Measurements from ENCODE around the gene ANK3. TPM values are rescaled to one million over a fixed set of nuclear protein-coding genes. Genes with fewer than 3 reads are reported as not detected.

ANK3 gene
- total and polyA plus RNA-seq, 2 donors, result 12.1 to 12.6 TPM

DNA sequence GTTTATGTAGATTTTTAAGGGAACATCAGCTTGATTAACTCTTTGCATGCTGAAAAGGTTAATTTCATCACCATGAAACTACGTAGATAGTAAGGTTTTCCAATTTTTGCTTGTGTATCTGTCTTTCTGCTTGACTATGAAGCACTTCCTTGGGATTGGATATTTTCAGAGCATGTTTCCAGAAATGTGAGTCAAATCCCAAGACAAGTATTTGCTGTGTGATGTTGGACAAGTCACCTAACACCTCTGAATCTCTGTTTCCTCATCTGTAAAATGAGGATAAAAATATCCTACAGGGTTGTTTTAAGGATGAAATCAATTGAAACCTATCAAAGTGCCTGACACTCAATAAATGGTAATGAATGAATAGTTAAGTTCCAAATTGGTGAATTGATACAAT, 42.4 kb downstream of the ANK3 start:
- WGBS, result 96% methylated on average over 1 of the region's 1 CpG
- Histone ChIP-seq H3K27me3 (ENCODE audit: control insufficient read depth in 2 of 2, insufficient read depth in 1 of 2, low read length in 1 of 2) (no peaks in the 10 kb centered on the region), H3K27ac (ENCODE audit: low read depth in 1 of 2, low read length in 1 of 2) (no peak overlapping the region), H3K36me3 (ENCODE audit: control insufficient read depth in 2 of 2, insufficient read depth in 2 of 2, low read length in 1 of 2) (no peaks in the 10 kb centered on the region), H3K4me1 (ENCODE audit: control insufficient read depth in 2 of 2, insufficient read depth in 2 of 2, low read length in 2 of 2) (no peaks in the 10 kb centered on the region), H3K9me3 (ENCODE audit: control insufficient read depth in 2 of 2, insufficient read depth in 1 of 2, low read length in 1 of 2) (no peaks in the 10 kb centered on the region), H3K4me3 (ENCODE audit: low read length in 2 of 2) (no peak overlapping the region)
- DNase-seq (ENCODE audit: low read depth in 6 of 9, low spot score in 9 of 9), result no peak

DNA sequence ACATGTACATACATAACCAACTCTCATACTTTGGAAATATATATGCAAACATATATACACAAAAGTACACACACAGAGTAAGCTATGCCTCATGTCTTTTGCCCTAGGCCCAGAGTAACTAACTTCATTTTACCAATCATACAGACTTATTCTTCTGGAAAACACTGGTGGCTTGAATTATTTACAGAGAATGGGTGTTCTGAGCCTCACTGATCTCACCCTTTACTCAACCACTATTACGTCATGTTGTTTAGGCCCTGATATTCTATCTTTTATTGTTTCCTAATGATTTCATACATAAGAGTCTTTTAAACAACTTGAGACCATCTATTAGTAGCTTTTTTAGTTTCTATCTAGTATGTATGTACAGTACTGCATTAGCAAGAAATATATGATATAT, 43.0 kb downstream of the ANK3 start:
- WGBS, result 97% methylated on average over 1 of the region's 1 CpG
- DNase-seq (ENCODE audit: low read depth in 6 of 9, low spot score in 9 of 9), result no peak
- H3K9me3 ChIP-seq (ENCODE audit: control insufficient read depth in 2 of 2, insufficient read depth in 1 of 2, low read length in 1 of 2), result no peaks in the 10 kb centered on the region
- H3K27me3 ChIP-seq (ENCODE audit: control insufficient read depth in 2 of 2, insufficient read depth in 1 of 2, low read length in 1 of 2), result no peaks in the 10 kb centered on the region
- no peaks in the 10 kb centered on the region for H3K4me1 ChIP-seq (ENCODE audit: control insufficient read depth in 2 of 2, insufficient read depth in 2 of 2, low read length in 2 of 2)
- H3K27ac ChIP-seq (ENCODE audit: low read depth in 1 of 2, low read length in 1 of 2), result no peak overlapping the region
- H3K4me3 ChIP-seq (ENCODE audit: low read length in 2 of 2), result no peak overlapping the region
- no peaks in the 10 kb centered on the region for H3K36me3 ChIP-seq (ENCODE audit: control insufficient read depth in 2 of 2, insufficient read depth in 2 of 2, low read length in 1 of 2)

DNA sequence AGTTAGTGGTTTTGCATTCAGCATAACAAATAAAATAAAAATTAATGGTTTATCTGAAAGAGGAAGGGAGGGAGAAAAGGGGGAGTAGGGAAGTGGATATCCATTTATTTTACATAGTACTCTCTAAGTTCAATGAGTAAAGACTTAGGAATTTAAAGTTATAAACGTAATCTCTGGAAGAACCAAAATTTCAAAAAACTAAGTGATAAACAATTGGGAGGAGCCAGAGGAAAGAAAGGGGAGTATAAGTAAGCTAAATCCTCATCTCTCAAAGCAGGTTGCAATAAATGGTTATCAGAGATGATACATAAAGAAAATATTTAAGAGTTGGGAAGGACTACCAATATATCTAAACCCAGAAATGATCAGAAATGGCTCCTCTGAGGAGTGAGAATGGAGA, 46.4 kb downstream of the ANK3 start:
- no peaks in the 10 kb centered on the region for H3K9me3 ChIP-seq (ENCODE audit: control insufficient read depth in 2 of 2, insufficient read depth in 1 of 2, low read length in 1 of 2)
- no peak overlapping the region for H3K4me3 ChIP-seq (ENCODE audit: low read length in 2 of 2)
- DNase-seq (ENCODE audit: low read depth in 6 of 9, low spot score in 9 of 9), result no peak
- H3K36me3 ChIP-seq (ENCODE audit: control insufficient read depth in 2 of 2, insufficient read depth in 2 of 2, low read length in 1 of 2), result no peaks in the 10 kb centered on the region
- WGBS, result 100% methylated on average over 1 of the region's 1 CpG
- no peak overlapping the region for H3K27ac ChIP-seq (ENCODE audit: low read depth in 1 of 2, low read length in 1 of 2)
- no peaks in the 10 kb centered on the region for H3K4me1 ChIP-seq (ENCODE audit: control insufficient read depth in 2 of 2, insufficient read depth in 2 of 2, low read length in 2 of 2)
- H3K27me3 ChIP-seq (ENCODE audit: control insufficient read depth in 2 of 2, insufficient read depth in 1 of 2, low read length in 1 of 2), result no peaks in the 10 kb centered on the region

DNA sequence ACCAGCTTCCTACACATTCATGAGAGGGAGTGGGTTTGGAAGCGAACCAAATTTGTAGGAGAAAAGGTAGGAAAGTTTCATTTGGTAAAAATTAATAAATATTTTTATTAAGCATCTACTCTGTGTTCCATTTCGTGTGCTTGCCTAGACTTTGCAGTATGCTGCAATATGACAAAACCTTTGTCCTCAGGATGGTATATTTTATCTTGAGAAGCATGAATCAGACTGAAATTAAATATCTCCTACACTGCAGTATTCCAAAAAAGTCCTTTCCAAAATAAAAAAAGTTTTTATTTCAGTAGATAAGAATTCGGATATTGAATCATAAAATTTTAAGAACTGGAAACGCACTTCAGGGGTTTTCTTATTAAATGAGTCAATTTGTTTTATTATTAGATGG, 47.7 kb downstream of the ANK3 start:
- Histone ChIP-seq H3K27me3 (ENCODE audit: control insufficient read depth in 2 of 2, insufficient read depth in 1 of 2, low read length in 1 of 2) (no peaks in the 10 kb centered on the region), H3K4me1 (ENCODE audit: control insufficient read depth in 2 of 2, insufficient read depth in 2 of 2, low read length in 2 of 2) (no peaks in the 10 kb centered on the region), H3K4me3 (ENCODE audit: low read length in 2 of 2) (no peak overlapping the region), H3K9me3 (ENCODE audit: control insufficient read depth in 2 of 2, insufficient read depth in 1 of 2, low read length in 1 of 2) (no peaks in the 10 kb centered on the region), H3K36me3 (ENCODE audit: control insufficient read depth in 2 of 2, insufficient read depth in 2 of 2, low read length in 1 of 2) (no peaks in the 10 kb centered on the region), H3K27ac (ENCODE audit: low read depth in 1 of 2, low read length in 1 of 2) (no peak overlapping the region)
- no peak for DNase-seq (ENCODE audit: low read depth in 6 of 9, low spot score in 9 of 9)
- WGBS, result 95% methylated on average over 4 of the region's 4 CpGs

DNA sequence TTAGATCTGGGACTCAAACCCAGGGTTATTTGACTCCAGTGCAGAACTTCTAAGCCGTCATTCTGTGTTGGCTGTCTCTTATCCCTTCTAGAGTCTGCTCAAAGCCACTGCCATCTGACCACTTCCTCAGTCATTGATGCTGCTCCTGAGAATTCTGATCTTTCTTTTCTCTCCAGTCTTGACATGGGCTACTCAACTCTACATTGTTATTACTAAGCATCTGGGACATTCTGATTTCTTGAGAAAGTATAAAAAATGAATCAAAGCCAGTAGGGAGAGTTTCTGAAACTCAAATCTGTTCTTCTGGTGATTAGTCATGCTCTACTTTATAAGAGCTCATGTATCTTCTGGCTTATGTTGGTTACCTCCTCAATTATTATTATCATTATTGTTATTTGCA, 48.7 kb downstream of the ANK3 start:
- H3K36me3 ChIP-seq (ENCODE audit: control insufficient read depth in 2 of 2, insufficient read depth in 2 of 2, low read length in 1 of 2), result no peaks in the 10 kb centered on the region
- H3K9me3 ChIP-seq (ENCODE audit: control insufficient read depth in 2 of 2, insufficient read depth in 1 of 2, low read length in 1 of 2), result no peaks in the 10 kb centered on the region
- H3K4me3 ChIP-seq (ENCODE audit: low read length in 2 of 2), result no peak overlapping the region
- H3K27ac ChIP-seq (ENCODE audit: low read depth in 1 of 2, low read length in 1 of 2), result no peak overlapping the region
- H3K4me1 ChIP-seq (ENCODE audit: control insufficient read depth in 2 of 2, insufficient read depth in 2 of 2, low read length in 2 of 2), result no peaks in the 10 kb centered on the region
- DNase-seq (ENCODE audit: low read depth in 6 of 9, low spot score in 9 of 9), result no peak
- WGBS, result 91% methylated on average over 1 of the region's 1 CpG
- H3K27me3 ChIP-seq (ENCODE audit: control insufficient read depth in 2 of 2, insufficient read depth in 1 of 2, low read length in 1 of 2), result no peaks in the 10 kb centered on the region

DNA sequence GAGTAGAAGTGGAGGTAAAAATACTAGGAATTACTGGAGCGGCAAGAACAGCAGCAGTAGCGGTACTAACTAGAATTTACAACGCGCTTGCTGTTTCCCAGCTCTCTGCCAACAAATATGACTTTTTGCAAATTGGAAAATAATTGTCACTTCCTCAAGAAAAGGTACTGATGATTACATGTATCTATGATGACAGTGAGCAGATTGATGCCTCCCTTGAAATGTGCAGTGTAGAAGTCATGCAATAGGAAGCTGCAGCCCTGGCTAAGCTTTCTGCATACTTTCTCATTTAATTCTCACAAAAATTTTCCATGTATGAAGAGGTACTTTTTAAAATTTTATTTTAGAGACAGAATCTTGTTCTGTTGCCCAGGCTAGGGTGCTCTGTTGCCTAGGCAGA, 49.9 kb downstream of the ANK3 start:
- Histone ChIP-seq H3K4me3 (ENCODE audit: low read length in 2 of 2) (no peak overlapping the region), H3K36me3 (ENCODE audit: control insufficient read depth in 2 of 2, insufficient read depth in 2 of 2, low read length in 1 of 2) (no peaks in the 10 kb centered on the region), H3K4me1 (ENCODE audit: control insufficient read depth in 2 of 2, insufficient read depth in 2 of 2, low read length in 2 of 2) (no peaks in the 10 kb centered on the region), H3K27ac (ENCODE audit: low read depth in 1 of 2, low read length in 1 of 2) (no peak overlapping the region), H3K9me3 (ENCODE audit: control insufficient read depth in 2 of 2, insufficient read depth in 1 of 2, low read length in 1 of 2) (no peaks in the 10 kb centered on the region), H3K27me3 (ENCODE audit: control insufficient read depth in 2 of 2, insufficient read depth in 1 of 2, low read length in 1 of 2) (no peaks in the 10 kb centered on the region)
- WGBS, result 88% methylated on average over 4 of the region's 4 CpGs
- DNase-seq (ENCODE audit: low read depth in 6 of 9, low spot score in 9 of 9), result no peak

DNA sequence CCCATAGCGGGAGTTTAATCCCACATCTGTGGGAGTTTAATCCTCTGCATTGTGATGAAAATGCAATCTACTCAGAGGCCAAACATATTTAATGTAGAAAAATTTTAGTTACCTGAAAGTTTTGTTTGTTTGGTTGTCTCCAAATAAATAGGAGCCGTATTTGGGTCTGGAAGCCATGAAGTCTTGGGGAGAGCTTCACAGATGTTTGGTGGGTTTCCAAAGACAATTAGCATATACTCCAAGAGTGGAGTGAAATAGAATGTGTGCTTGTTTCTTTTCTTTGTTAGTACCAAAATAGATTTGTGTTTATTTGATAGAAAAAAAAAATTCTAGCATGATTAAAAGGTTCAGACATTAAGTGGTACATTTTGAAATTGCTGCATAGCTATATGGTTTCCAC, 50.9 kb downstream of the ANK3 start:
- WGBS, result 95% methylated on average over 2 of the region's 2 CpGs

DNA sequence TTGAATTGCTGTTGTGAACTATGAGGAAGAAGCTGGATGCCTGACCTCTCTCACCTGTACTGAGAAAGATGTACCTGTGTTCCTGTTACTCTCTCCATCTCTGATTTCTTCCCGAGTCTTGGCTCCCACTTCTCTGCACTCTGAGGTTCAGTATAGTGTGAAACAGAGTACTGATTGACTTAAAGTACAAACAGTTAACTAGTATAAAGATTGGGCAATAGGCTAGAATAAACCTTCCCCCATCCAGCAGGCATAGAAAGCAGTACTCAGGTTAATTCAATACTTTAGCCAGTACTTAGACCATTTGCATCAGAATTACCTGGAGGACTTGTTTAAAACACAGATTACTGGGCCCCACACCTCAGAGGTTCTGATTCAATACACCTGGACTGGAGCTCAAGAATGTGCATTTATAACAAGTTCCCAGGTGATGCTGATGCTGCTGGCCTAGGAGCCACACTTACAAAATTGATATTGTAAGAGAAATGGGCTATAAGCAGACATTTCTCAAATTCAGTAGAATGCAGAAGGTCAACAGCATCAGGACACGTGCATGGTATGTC, 51.6 kb downstream of the ANK3 start:
- no peaks in the 10 kb centered on the region for H3K36me3 ChIP-seq (ENCODE audit: control insufficient read depth in 2 of 2, insufficient read depth in 2 of 2, low read length in 1 of 2)
- DNase-seq (ENCODE audit: low read depth in 6 of 9, low spot score in 9 of 9), result no peak
- no peaks in the 10 kb centered on the region for H3K4me1 ChIP-seq (ENCODE audit: control insufficient read depth in 2 of 2, insufficient read depth in 2 of 2, low read length in 2 of 2)
- H3K9me3 ChIP-seq (ENCODE audit: control insufficient read depth in 2 of 2, insufficient read depth in 1 of 2, low read length in 1 of 2), result no peaks in the 10 kb centered on the region
- WGBS, result 89% methylated on average over 2 of the region's 2 CpGs
- H3K4me3 ChIP-seq (ENCODE audit: low read length in 2 of 2), result no peak overlapping the region
- H3K27ac ChIP-seq (ENCODE audit: low read depth in 1 of 2, low read length in 1 of 2), result no peak overlapping the region
- no peaks in the 10 kb centered on the region for H3K27me3 ChIP-seq (ENCODE audit: control insufficient read depth in 2 of 2, insufficient read depth in 1 of 2, low read length in 1 of 2)

More for the DNA sequence above, 50.9 kb downstream of the ANK3 start:
- no peak overlapping the region for H3K27ac ChIP-seq (ENCODE audit: low read depth in 1 of 2, low read length in 1 of 2)
- no peak for DNase-seq (ENCODE audit: low read depth in 6 of 9, low spot score in 9 of 9)
- H3K27me3 ChIP-seq (ENCODE audit: control insufficient read depth in 2 of 2, insufficient read depth in 1 of 2, low read length in 1 of 2), result no peaks in the 10 kb centered on the region
- no peaks in the 10 kb centered on the region for H3K36me3 ChIP-seq (ENCODE audit: control insufficient read depth in 2 of 2, insufficient read depth in 2 of 2, low read length in 1 of 2)
- H3K4me3 ChIP-seq (ENCODE audit: low read length in 2 of 2), result no peak overlapping the region
- H3K4me1 ChIP-seq (ENCODE audit: control insufficient read depth in 2 of 2, insufficient read depth in 2 of 2, low read length in 2 of 2), result no peaks in the 10 kb centered on the region
- no peaks in the 10 kb centered on the region for H3K9me3 ChIP-seq (ENCODE audit: control insufficient read depth in 2 of 2, insufficient read depth in 1 of 2, low read length in 1 of 2)

DNA sequence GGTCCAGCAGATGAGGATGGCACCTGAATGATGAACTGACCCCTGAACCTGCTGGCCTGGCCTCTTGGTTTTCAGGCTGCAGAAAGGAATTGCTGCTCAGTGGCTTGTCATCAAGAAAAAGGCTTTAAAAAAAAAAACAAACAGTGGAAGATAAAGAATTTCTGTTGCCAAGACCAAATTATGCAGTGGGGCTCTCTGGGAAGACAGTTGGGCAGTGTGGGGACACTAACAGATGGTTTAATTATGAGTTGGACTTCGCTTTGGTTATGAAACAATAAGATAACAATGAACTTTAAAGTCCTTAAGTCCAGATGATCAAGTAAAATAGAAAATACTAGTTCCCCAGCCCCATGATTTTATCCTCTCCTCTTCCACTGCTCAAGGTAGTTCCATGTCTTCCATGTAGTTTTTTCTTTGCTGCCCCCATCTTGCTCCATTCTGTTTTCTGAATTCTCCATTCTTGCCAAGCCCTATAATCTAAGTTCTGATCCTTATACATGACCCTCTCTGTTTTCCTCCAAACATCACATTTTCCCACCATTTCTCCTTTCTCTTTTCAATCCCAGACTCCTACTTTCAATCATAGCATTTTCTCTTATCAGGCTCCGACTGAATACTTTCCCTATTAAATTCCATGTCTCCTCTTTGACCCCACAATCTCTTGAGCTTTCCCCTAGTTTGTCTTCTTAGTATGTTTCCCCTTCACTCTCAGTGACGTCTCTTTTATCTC, 52.6 kb downstream of the ANK3 start:
- H3K9me3 ChIP-seq (ENCODE audit: control insufficient read depth in 2 of 2, insufficient read depth in 1 of 2, low read length in 1 of 2), result no peaks in the 10 kb centered on the region
- no peaks in the 10 kb centered on the region for H3K36me3 ChIP-seq (ENCODE audit: control insufficient read depth in 2 of 2, insufficient read depth in 2 of 2, low read length in 1 of 2)
- no peak overlapping the region for H3K4me3 ChIP-seq (ENCODE audit: low read length in 2 of 2)
- no peak overlapping the region for H3K27ac ChIP-seq (ENCODE audit: low read depth in 1 of 2, low read length in 1 of 2)
- no peak for DNase-seq (ENCODE audit: low read depth in 6 of 9, low spot score in 9 of 9)
- H3K27me3 ChIP-seq (ENCODE audit: control insufficient read depth in 2 of 2, insufficient read depth in 1 of 2, low read length in 1 of 2), result no peaks in the 10 kb centered on the region
- WGBS, result 90% methylated on average over 3 of the region's 3 CpGs
- H3K4me1 ChIP-seq (ENCODE audit: control insufficient read depth in 2 of 2, insufficient read depth in 2 of 2, low read length in 2 of 2), result no peaks in the 10 kb centered on the region

Data from thymus (tissue), 11 donors.